Measurements from ENCODE around the gene AUTS2. TPM values are rescaled to one million over a fixed set of nuclear protein-coding genes. Genes with fewer than 3 reads are reported as not detected.

Gene AUTS2
- total and polyA plus RNA-seq, 2 of the 8 experiments (the other 6 are each of a cell fraction or from before 2014, with no cell fraction given) = 25.9 to 101 TPM

DNA sequence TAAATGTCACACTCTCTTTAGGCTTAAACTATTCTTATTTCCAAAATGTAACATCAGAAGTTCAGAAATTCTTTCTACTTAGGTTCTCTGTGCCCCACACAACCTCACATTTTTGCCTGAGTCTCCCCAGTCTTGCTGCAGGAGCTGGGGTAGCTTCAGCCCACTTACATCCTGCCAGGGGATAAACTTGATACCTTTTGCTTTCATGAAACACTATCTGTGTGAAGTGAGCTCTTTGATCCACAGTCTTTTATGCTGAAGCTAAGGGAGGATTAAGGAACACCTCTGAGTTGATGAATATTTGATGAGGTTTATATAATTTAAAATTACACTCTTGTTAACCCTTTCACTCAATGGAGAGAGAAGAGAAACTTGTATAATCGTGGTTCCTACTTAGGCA, 341.0 kb downstream of the AUTS2 start:
- 57% methylated on average over 1 of the region's 1 CpG; no CpG with 5 or more reads in 1 of the 2 experiments for WGBS, 2 experiments (ENCODE audit: extremely low coverage in 1 of 2, insufficient coverage in 1 of 2, insufficient read length in 1 of 2, insufficient replicate concordance in 2 of 2, low coverage in 1 of 2, low lambda C conversion rate in 2 of 2, missing lambda C conversion rate in 1 of 2)
- Histone ChIP-seq H4K8ac (ENCODE audit: extremely low read depth, insufficient read depth, low read length) (no peak overlapping the region), H2AK5ac (ENCODE audit: low read depth, low read length) (no peak overlapping the region), H3K4ac (replicated peaks; ENCODE audit: insufficient read length, low read depth, low read length) (no peak overlapping the region), H3K4me1 (replicated peaks in 1 of 4; ENCODE audit: control insufficient read depth in 3 of 4, insufficient read depth in 4 of 4, low read length in 3 of 4) (peaks cover 0 to 5% (median 1%) of the 10 kb centered on the region in 4 experiments; a peak in 1 of 7 replicates), H3K79me1 (ENCODE audit: low read depth, low read length) (no peaks in the 10 kb centered on the region), H3K27me3 (replicated peaks in 1 of 4; ENCODE audit: control insufficient read depth in 3 of 4, extremely low read depth in 1 of 4, insufficient read depth in 3 of 4, low read length in 3 of 4) (no peaks in the 10 kb centered on the region), H3K9me3 (ENCODE audit: insufficient read depth in 2 of 2, low read depth in 1 of 2, low read length in 1 of 2) (no peaks in the 10 kb centered on the region), H3K4me3 (ENCODE audit: extremely low read depth in 1 of 4, insufficient read depth in 2 of 4, low read depth in 3 of 4, low read length in 4 of 4) (no peak overlapping the region), H3K23ac (ENCODE audit: insufficient read length) (no peak overlapping the region), H2BK12ac (ENCODE audit: low read depth, low read length) (no peak overlapping the region), H2BK20ac (ENCODE audit: low read length) (no peak overlapping the region), H2BK120ac (replicated peaks; ENCODE audit: low read depth, low read length) (no peak overlapping the region), H3K79me2 (ENCODE audit: control insufficient read depth in 1 of 2, insufficient read depth in 2 of 2, low read length in 2 of 2) (no peaks in the 10 kb centered on the region), H2AFZ (ENCODE audit: low read length) (no peak overlapping the region), H4K5ac (ENCODE audit: insufficient read length, low read depth, low read length) (no peak overlapping the region), H2BK5ac (ENCODE audit: low read depth, low read length) (no peak overlapping the region), H3K14ac (ENCODE audit: insufficient read length) (no peak overlapping the region), H3K4me2 (ENCODE audit: insufficient read depth in 1 of 2, low read depth in 2 of 2, low read length in 2 of 2) (no peak overlapping the region), H3K9ac (replicated peaks in 1 of 4; ENCODE audit: extremely low read depth in 1 of 4, low read depth in 3 of 4, low read length in 3 of 4) (no peak overlapping the region), H2BK15ac (ENCODE audit: low read length) (no peak overlapping the region), H4K91ac (replicated peaks; ENCODE audit: insufficient read length, low read length) (no peak overlapping the region), H4K20me1 (replicated peaks in 1 of 2; ENCODE audit: control insufficient read depth in 1 of 2, insufficient read depth in 2 of 2, low read length in 2 of 2) (no peaks in the 10 kb centered on the region), H3K56ac (replicated peaks; ENCODE audit: insufficient read length, low read depth, low read length) (no peak overlapping the region), H3K27ac (ENCODE audit: low read depth, low read length) (no peak overlapping the region), H3K23me2 (ENCODE audit: low read depth, low read length) (peaks cover 2% of the 10 kb centered on the region; the same call in 1 of the 2 replicates), H3K18ac (ENCODE audit: extremely low read depth, low read length) (no peak overlapping the region), H3K36me3 (ENCODE audit: control insufficient read depth in 2 of 4, insufficient read depth in 4 of 4, low read length in 3 of 4) (no peaks in the 10 kb centered on the region)
- ChIA-PET CTCF (ENCODE audit: partially characterized antibody) (interaction anchor here (1.2 kb wide), 1 partner anchor 315 kb away, joined by 3 read pairs; no protein-coding TSS in a partner anchor), POLR2A (ENCODE audit: partially characterized antibody) (no interaction called here)
- DNase-seq (ENCODE audit: low read depth in 1 of 2, low spot score in 2 of 2) (no peak), FAIRE-seq (no peak)
- TF ChIP-seq POU5F1 (IDR thresholded peaks at IDR 0.05; ENCODE audit: low read depth, low read length) = no peak
- TF ChIP-seq KDM5A (IDR thresholded peaks at IDR 0.05; ENCODE audit: low read length) = no peak
